Measurements from ENCODE around the gene PPIP5K2. TPM values are rescaled to one million over a fixed set of nuclear protein-coding genes. Genes with fewer than 3 reads are reported as not detected.

The PPIP5K2 gene
- total RNA-seq, 1 experiment from 2014 or later, result 73.4 TPM

- Histone ChIP-seq H3K9ac (ENCODE audit: low read length) (no peak overlapping the region), H3K4me2 (ENCODE audit: low read depth, low read length, poor library complexity, severe bottlenecking) (no peak overlapping the region), H3K4me3 (ENCODE audit: low read length) (no peak overlapping the region)
Measured at GRCh38 chr5:103093727-103094126, 26.4 kb upstream of the PPIP5K2 start.

DNA sequence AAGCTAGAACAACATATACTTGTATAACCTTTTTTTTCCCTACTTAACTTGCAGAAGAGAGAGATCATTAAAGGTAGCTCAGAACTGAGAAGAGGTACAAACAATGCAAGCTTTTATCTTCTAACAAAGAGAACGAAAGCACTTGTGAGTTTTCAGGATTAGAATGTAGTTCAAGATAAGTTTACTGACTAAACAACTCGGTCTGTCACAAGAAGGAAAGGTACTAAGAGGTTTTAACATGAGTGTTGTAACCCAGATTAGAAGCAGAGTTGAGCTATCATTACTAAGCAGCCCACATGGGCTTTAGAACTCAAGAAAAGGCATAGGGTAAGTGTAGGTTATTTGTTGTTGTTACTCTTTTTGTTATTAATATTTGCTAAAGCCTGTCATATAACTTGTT, 25.4 kb upstream of the PPIP5K2 start:
- Histone ChIP-seq H3K9me2 (replicated peaks; ENCODE audit: insufficient read depth, low read length) (0 out of 2 replicates have a peak, but pooled peaks cover 5% of the 10 kb centered on the region), H3K79me2 (ENCODE audit: low read length) (no peaks in the 10 kb centered on the region), H4K20me1 (ENCODE audit: insufficient read depth, low read depth, low read length) (no peaks in the 10 kb centered on the region), H3K4me3 (ENCODE audit: low read length) (no peak overlapping the region), H3K4me1 (ENCODE audit: low read length) (no peaks in the 10 kb centered on the region), H3K27ac (ENCODE audit: low read length) (no peak overlapping the region), H3K9ac (ENCODE audit: low read length) (no peak overlapping the region), H3K9me3 (ENCODE audit: low read length) (no peaks in the 10 kb centered on the region), H3K36me3 (ENCODE audit: insufficient read depth, low read length) (no peaks in the 10 kb centered on the region; the same call in 1 of the 2 replicates), H2AFZ (ENCODE audit: low read length) (no peak overlapping the region), H3K4me2 (ENCODE audit: low read depth, low read length, poor library complexity, severe bottlenecking) (no peak overlapping the region), H3K27me3 (ENCODE audit: low read length) (no peaks in the 10 kb centered on the region)
- no peak for DNase-seq

More at GRCh38 chr5:103093727-103094126, 26.4 kb upstream of the PPIP5K2 start:
- H3K27ac ChIP-seq (ENCODE audit: low read length), result no peak overlapping the region
- no peaks in the 10 kb centered on the region for H4K20me1 ChIP-seq (ENCODE audit: insufficient read depth, low read depth, low read length)
- no peak for DNase-seq
- H3K9me2 ChIP-seq (replicated peaks; ENCODE audit: insufficient read depth, low read length), result 0 out of 2 replicates have a peak, but pooled peaks cover 5% of the 10 kb centered on the region
- no peak overlapping the region for H2AFZ ChIP-seq (ENCODE audit: low read length)
- no peaks in the 10 kb centered on the region for H3K9me3 ChIP-seq (ENCODE audit: low read length)
- no peaks in the 10 kb centered on the region; the same call in 1 of the 2 replicates for H3K36me3 ChIP-seq (ENCODE audit: insufficient read depth, low read length)
- H3K27me3 ChIP-seq (ENCODE audit: low read length), result no peaks in the 10 kb centered on the region
- H3K79me2 ChIP-seq (ENCODE audit: low read length), result no peaks in the 10 kb centered on the region
- H3K4me1 ChIP-seq (ENCODE audit: low read length), result no peaks in the 10 kb centered on the region

- peak; percentile 56 for DNase-seq
Measured at GRCh38 chr5:103098993-103099392, 21.1 kb upstream of the PPIP5K2 start.

GRCh38 chr5:103101079-103101750, 18.9 kb upstream of the PPIP5K2 start:
- no peak overlapping the region for H3K4me3 ChIP-seq (ENCODE audit: low read length)
- no peak overlapping the region for H2AFZ ChIP-seq (ENCODE audit: low read length)
- no peak overlapping the region for H3K4me2 ChIP-seq (ENCODE audit: low read depth, low read length, poor library complexity, severe bottlenecking)
- DNase-seq, result no peak
- H3K36me3 ChIP-seq (ENCODE audit: insufficient read depth, low read length), result no peaks in the 10 kb centered on the region
- H3K9ac ChIP-seq (ENCODE audit: low read length), result no peak overlapping the region
- no peaks in the 10 kb centered on the region for H3K79me2 ChIP-seq (ENCODE audit: low read length)
- H3K9me3 ChIP-seq (ENCODE audit: low read length), result no peaks in the 10 kb centered on the region
- no peaks in the 10 kb centered on the region for H4K20me1 ChIP-seq (ENCODE audit: insufficient read depth, low read depth, low read length)
- H3K27me3 ChIP-seq (ENCODE audit: low read length), result no peaks in the 10 kb centered on the region
- no peaks in the 10 kb centered on the region for H3K9me2 ChIP-seq (replicated peaks; ENCODE audit: insufficient read depth, low read length)
- H3K27ac ChIP-seq (ENCODE audit: low read length), result no peak overlapping the region
- no peaks in the 10 kb centered on the region for H3K4me1 ChIP-seq (ENCODE audit: low read length)

More at GRCh38 chr5:103098993-103099392, 21.1 kb upstream of the PPIP5K2 start:
- H4K20me1 ChIP-seq (ENCODE audit: insufficient read depth, low read depth, low read length), result no peaks in the 10 kb centered on the region
- H3K79me2 ChIP-seq (ENCODE audit: low read length), result no peaks in the 10 kb centered on the region
- H3K9me3 ChIP-seq (ENCODE audit: low read length), result no peaks in the 10 kb centered on the region
- no peaks in the 10 kb centered on the region for H3K9me2 ChIP-seq (replicated peaks; ENCODE audit: insufficient read depth, low read length)
- H3K4me3 ChIP-seq (ENCODE audit: low read length), result no peak overlapping the region
- H3K9ac ChIP-seq (ENCODE audit: low read length), result no peak overlapping the region
- H3K27ac ChIP-seq (ENCODE audit: low read length), result no peak overlapping the region
- H3K4me1 ChIP-seq (ENCODE audit: low read length), result no peaks in the 10 kb centered on the region
- H2AFZ ChIP-seq (ENCODE audit: low read length), result no peak overlapping the region
- H3K4me2 ChIP-seq (ENCODE audit: low read depth, low read length, poor library complexity, severe bottlenecking), result no peak overlapping the region
- no peaks in the 10 kb centered on the region; the same call in 1 of the 2 replicates for H3K36me3 ChIP-seq (ENCODE audit: insufficient read depth, low read length)
- no peaks in the 10 kb centered on the region for H3K27me3 ChIP-seq (ENCODE audit: low read length)

GRCh38 chr5:103102234-103102633, 17.9 kb upstream of the PPIP5K2 start:
- H3K9me3 ChIP-seq (ENCODE audit: low read length), result no peaks in the 10 kb centered on the region
- no peak for DNase-seq
- H4K20me1 ChIP-seq (ENCODE audit: insufficient read depth, low read depth, low read length), result no peaks in the 10 kb centered on the region
- no peaks in the 10 kb centered on the region for H3K79me2 ChIP-seq (ENCODE audit: low read length)
- H3K9me2 ChIP-seq (replicated peaks; ENCODE audit: insufficient read depth, low read length), result no peaks in the 10 kb centered on the region
- H3K9ac ChIP-seq (ENCODE audit: low read length), result no peak overlapping the region
- no peak overlapping the region for H3K4me3 ChIP-seq (ENCODE audit: low read length)
- no peak overlapping the region for H3K27ac ChIP-seq (ENCODE audit: low read length)
- no peaks in the 10 kb centered on the region for H3K4me1 ChIP-seq (ENCODE audit: low read length)
- H3K4me2 ChIP-seq (ENCODE audit: low read depth, low read length, poor library complexity, severe bottlenecking), result no peak overlapping the region
- H3K27me3 ChIP-seq (ENCODE audit: low read length), result no peaks in the 10 kb centered on the region
- H2AFZ ChIP-seq (ENCODE audit: low read length), result no peak overlapping the region
- H3K36me3 ChIP-seq (ENCODE audit: insufficient read depth, low read length), result no peaks in the 10 kb centered on the region

GRCh38 chr5:103108086-103108485, 12.0 kb upstream of the PPIP5K2 start:
- H3K36me3 ChIP-seq (ENCODE audit: insufficient read depth, low read length), result no peaks in the 10 kb centered on the region
- H3K4me1 ChIP-seq (ENCODE audit: low read length), result no peaks in the 10 kb centered on the region
- no peak overlapping the region for H3K4me3 ChIP-seq (ENCODE audit: low read length)
- 0 out of 2 replicates have a peak, but pooled peaks cover 2% of the 10 kb centered on the region for H4K20me1 ChIP-seq (ENCODE audit: insufficient read depth, low read depth, low read length)
- no peaks in the 10 kb centered on the region for H3K9me2 ChIP-seq (replicated peaks; ENCODE audit: insufficient read depth, low read length)
- no peak overlapping the region for H3K9ac ChIP-seq (ENCODE audit: low read length)
- no peak overlapping the region for H3K27ac ChIP-seq (ENCODE audit: low read length)
- no peak overlapping the region for H3K4me2 ChIP-seq (ENCODE audit: low read depth, low read length, poor library complexity, severe bottlenecking)
- DNase-seq, result peak; percentile 35
- H3K79me2 ChIP-seq (ENCODE audit: low read length), result peaks cover 11% of the 10 kb centered on the region
- 0 out of 2 replicates have a peak overlapping the region, but pooled peaks have one; percentile 4 for H2AFZ ChIP-seq (ENCODE audit: low read length)
- H3K9me3 ChIP-seq (ENCODE audit: low read length), result no peaks in the 10 kb centered on the region
- H3K27me3 ChIP-seq (ENCODE audit: low read length), result no peaks in the 10 kb centered on the region

DNA sequence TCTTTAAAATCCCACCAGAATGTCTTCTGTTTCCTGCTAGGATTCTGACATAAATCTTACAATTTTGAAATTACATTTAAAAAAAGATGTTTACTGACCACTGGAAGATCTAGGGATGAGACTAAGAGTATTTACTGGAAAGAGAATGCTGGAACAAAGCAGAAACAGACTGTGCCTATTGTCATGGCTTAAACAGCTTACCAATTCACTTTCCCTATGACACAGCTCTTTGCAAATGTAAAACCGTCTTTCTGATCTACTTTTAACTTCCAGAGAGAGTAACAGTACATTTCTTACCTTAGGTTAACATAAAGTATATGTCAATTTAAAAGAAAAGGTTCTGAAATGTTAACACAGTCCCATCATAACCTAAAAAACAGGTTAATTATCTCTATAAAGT, 10.8 kb upstream of the PPIP5K2 start:
- H3K27ac ChIP-seq (ENCODE audit: low read length), result no peak overlapping the region
- H4K20me1 ChIP-seq (ENCODE audit: insufficient read depth, low read depth, low read length), result 0 out of 2 replicates have a peak, but pooled peaks cover 3% of the 10 kb centered on the region
- H3K9ac ChIP-seq (ENCODE audit: low read length), result no peak overlapping the region
- no peaks in the 10 kb centered on the region for H3K9me2 ChIP-seq (replicated peaks; ENCODE audit: insufficient read depth, low read length)
- no peaks in the 10 kb centered on the region for H3K4me1 ChIP-seq (ENCODE audit: low read length)
- no peaks in the 10 kb centered on the region for H3K9me3 ChIP-seq (ENCODE audit: low read length)
- H3K4me2 ChIP-seq (ENCODE audit: low read depth, low read length, poor library complexity, severe bottlenecking), result no peak overlapping the region
- no peaks in the 10 kb centered on the region for H3K36me3 ChIP-seq (ENCODE audit: insufficient read depth, low read length)
- no peak overlapping the region for H3K4me3 ChIP-seq (ENCODE audit: low read length)
- peaks cover 14% of the 10 kb centered on the region for H3K79me2 ChIP-seq (ENCODE audit: low read length)
- no peak overlapping the region for H2AFZ ChIP-seq (ENCODE audit: low read length)
- no peaks in the 10 kb centered on the region for H3K27me3 ChIP-seq (ENCODE audit: low read length)
- no peak for DNase-seq

DNA sequence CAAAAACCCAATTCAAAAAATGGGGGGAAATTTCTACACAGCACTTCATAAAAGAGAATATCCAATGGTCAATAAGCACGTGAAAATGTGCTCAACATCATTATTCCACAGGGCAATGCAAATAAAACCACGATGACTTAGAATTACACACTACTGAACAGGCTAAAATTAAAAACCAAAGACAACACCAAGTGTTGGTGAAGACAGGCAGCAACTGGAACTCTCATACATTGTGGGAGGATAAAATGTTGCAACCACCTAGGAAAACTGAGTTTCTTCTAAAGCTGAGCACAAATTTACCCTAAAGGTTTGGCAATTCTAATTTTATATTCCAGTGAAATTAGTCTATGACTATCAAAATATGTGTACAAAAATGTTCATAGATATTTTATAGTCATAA, 9.7 kb upstream of the PPIP5K2 start:
- H3K9ac ChIP-seq (ENCODE audit: low read length), result no peak overlapping the region
- peaks cover 14% of the 10 kb centered on the region for H3K79me2 ChIP-seq (ENCODE audit: low read length)
- H3K9me2 ChIP-seq (replicated peaks; ENCODE audit: insufficient read depth, low read length), result no peaks in the 10 kb centered on the region
- no peak overlapping the region for H2AFZ ChIP-seq (ENCODE audit: low read length)
- no peaks in the 10 kb centered on the region for H3K4me1 ChIP-seq (ENCODE audit: low read length)
- H3K4me2 ChIP-seq (ENCODE audit: low read depth, low read length, poor library complexity, severe bottlenecking), result no peak overlapping the region
- H3K9me3 ChIP-seq (ENCODE audit: low read length), result no peaks in the 10 kb centered on the region
- H3K27ac ChIP-seq (ENCODE audit: low read length), result no peak overlapping the region
- H3K4me3 ChIP-seq (ENCODE audit: low read length), result no peak overlapping the region
- DNase-seq, result peak; percentile 39
- no peaks in the 10 kb centered on the region for H3K36me3 ChIP-seq (ENCODE audit: insufficient read depth, low read length)
- H4K20me1 ChIP-seq (ENCODE audit: insufficient read depth, low read depth, low read length), result 0 out of 2 replicates have a peak, but pooled peaks cover 3% of the 10 kb centered on the region
- no peaks in the 10 kb centered on the region for H3K27me3 ChIP-seq (ENCODE audit: low read length)
